CD4-positive, alpha-beta T cell treated with Interleukin-1 beta for 1 hour (primary cell): ENCODE results near the gene USP24.
"Not testable (repeated sequence)": the region's sequence is repeated elsewhere in the genome, so short reads cannot be mapped to it uniquely, and the experiment has no call there.

Experiments used
- DNase-seq, 2 donors: peaks; one replicate each; pipeline ENCODE4 v3.0.0-alpha.2; 2020 to 2022

The USP24 gene

GRCh38 chr1:55225228-55225627 lies 10.1 kb upstream of the USP24 start:
- DNase-seq = no peak

GRCh38 chr1:55224729-55225128 lies 9.6 kb upstream of the USP24 start:
- no peak for DNase-seq

DNA sequence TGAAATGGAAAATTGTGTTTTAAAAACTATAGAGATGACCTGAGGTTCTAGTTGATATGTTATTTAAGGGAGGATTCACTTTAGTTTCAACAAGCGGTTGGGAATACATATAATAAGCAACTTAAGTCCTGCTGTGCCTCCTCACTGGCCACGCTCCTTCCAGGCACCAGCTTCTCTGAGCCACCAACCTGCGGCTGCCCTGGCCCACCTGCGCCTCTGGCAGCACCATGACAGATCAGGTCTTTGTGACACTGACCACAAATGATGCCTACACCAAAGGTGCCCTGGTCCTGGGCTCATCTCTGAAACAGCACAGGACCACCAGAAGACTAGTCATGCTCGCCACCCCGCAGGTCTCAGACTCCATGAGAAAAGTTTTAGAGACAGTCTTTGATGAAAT lies 7.0 kb upstream of the USP24 start:
- no peak for DNase-seq

DNA sequence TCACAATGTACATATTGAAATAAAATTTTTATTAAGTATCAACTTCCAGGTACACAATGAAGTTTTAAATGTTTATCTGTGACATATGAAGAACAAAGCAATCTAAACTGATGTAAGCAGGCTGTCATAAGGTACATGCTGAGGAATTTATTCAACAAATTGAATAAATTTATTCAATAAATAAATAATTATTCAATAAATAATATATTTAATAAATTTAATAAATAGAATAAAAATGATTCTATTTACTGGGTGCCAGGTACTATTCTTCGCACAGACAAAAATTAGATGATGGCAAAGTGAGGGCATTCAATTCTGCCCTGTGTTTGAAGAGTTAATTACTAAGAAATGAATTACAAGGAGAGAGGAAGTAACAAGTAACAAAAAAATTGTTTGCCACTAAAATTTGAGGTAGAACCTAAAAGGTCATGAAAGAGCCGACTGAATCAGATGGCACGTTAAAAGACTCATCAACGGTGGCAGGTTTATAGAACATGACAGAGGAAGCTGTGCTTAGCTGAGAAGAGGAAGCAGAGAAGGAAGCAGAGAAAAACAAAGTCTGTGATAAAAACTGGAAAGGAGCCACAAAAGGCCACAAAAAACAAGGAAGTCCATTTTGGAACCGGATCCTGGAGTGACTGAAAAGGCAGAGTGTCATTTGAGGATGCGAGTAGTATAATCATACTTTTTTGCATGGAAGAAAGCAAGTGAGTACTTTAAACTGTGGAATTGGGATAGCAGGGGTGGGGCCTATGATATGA lies 2.2 kb upstream of the USP24 start:
- DNase-seq = peak; percentile 33 to 49

GRCh38 chr1:55216096-55216495 lies 932 bp upstream of the USP24 start:
- peak in 1 of 2 donors; percentile 10 for DNase-seq

DNA sequence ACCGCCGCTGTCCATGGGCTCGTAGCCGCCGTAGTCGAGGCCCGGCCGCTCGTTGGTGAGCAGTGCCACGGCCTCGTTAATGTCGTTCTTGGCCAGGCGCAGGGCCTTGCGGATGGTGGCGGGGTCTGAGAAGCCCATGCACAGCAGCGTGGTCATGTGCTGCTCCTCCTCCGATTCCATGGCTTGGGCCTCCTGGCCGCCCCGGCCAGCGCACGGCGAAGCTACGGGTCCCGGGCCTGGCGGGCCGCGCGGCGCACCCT lies 300 bp downstream of the USP24 start:
- no peak for DNase-seq

- peak; percentile 39 to 44 for DNase-seq
Measured at GRCh38 chr1:55214212-55214933, 791 bp downstream of the USP24 start.

- DNase-seq = no peak
Measured at GRCh38 chr1:55213885-55214211, 1.3 kb downstream of the USP24 start.

GRCh38 chr1:55213151-55213884 lies 1.8 kb downstream of the USP24 start:
- peak in 1 of 2 donors; percentile 25 for DNase-seq

DNA sequence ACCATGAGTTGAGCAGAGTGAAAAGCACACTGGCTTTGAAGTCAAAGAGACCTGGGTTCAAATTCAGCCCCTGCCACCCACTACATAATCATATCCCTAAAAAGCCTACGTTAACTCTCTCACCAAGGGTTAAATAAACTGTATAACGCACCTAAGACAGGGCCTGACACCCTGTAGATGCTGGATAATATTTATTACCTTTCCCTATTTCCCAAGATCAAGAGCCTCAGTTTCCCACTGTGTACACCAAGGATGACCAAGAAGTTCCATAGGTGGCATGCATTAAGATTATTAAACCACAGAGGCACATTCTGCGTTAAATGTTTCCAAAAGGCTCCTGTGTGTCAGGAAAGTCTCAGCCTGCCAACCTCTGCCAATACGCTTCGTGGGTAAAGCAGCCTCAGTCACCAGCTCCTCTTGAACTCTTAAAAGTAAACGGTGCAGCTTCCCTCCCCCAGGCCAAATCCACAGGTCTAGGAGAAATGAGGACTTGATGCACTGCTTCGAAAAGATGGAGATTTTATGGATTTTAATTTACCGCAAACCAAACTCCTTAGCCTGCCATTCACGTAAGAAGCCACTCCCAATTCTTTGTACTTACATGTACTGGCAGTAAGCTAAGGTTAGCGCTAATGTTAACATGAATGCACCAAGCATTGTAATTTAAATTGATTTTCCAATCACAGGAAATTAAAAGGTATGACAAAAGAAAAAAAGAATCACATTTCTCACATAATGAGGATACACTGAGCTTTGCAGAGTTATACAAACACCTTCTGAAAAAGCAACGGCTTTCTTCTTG lies 2.6 kb downstream of the USP24 start:
- DNase-seq = peak in 1 of 2 donors; percentile 16

GRCh38 chr1:55211863-55212262 lies 3.3 kb downstream of the USP24 start:
- DNase-seq = peak in 1 of 2 donors; percentile 30

DNA sequence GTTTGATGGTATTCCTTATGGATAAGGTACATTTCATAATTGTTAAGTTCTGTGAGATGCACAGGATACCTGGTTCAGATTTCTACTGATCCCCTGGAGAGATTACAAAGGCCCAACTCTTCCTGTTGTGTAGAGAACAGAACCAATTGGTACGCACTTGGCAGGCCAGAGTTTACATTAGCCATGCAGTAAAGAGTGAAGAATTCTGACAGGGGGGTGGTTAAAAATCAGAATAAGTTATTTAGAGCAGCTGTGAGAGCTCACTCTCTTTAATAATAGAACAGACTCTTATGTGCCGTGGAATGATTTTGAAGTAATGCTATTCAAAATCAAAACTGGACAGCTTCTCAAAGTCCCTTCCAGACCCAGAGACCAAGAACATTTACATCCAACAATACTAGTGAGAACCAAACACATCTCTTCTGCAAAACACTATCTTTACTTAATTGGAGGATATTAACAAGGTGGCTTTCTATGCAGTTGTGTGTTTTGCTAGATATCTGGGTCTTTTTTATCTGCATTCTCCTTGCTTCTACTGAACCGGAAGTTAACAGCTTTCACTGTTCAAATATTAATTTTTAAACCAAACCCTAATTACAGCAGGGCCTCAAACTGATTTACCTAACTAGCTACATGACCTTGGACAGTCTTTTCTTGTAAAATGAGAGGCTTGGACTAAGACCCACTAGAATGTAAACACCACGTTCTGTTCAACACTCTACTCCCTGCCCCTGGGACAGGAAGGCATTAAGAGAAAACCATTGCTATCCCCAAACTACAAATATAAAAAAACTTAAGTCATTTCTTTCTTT lies 4.0 kb downstream of the USP24 start:
- no peak for DNase-seq

DNA sequence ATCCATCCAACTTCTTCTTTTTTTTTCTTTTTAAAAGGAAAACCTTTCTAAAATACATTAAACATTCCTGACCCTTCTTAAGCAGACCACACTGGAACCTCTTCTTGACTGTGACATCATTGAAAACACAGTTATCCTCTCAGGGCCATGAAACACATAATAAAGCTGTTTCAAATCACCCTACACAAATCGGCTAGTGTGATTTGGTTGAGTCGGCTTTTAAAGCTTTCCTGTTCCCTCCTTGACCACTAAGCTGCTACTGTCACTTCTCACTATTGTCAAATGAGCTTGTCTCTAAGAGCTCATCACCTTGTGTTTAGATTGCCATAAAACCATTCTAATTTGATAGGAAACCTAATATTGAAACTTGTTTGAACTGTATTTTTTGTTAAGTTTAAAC lies 5.9 kb downstream of the USP24 start:
- peak in 1 of 2 donors; percentile 28 for DNase-seq

GRCh38 chr1:55206210-55206609 lies 9.0 kb downstream of the USP24 start:
- DNase-seq = no peak

- no peak for DNase-seq
Measured at GRCh38 chr1:55204997-55205396, 10.2 kb downstream of the USP24 start.

- no peak for DNase-seq
Measured at GRCh38 chr1:55203064-55203463, 12.1 kb downstream of the USP24 start.

- DNase-seq = no peak
Measured at GRCh38 chr1:55200667-55201066, 14.5 kb downstream of the USP24 start.

GRCh38 chr1:55199735-55200134 lies 15.4 kb downstream of the USP24 start:
- not testable (repeated sequence) for DNase-seq

DNA sequence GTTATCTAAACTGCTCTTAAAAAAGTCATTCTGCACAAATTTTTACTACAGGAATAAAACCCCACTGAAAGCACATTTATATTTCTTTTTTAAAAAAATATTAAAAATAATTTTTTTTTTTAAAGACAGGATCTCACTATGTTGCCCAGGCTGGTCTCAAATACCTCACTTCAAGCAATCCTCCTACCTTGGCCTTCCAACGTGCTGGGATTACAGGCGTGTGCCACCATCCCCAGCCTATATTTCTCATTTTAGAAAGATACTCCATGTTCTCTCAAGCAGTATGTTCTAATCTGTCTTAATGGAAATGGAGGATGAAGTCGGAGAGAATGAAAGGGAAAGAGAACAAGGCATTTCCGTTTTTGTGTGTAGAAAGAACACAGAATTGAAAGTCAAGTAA lies 17.1 kb downstream of the USP24 start:
- DNase-seq = no peak

DNA sequence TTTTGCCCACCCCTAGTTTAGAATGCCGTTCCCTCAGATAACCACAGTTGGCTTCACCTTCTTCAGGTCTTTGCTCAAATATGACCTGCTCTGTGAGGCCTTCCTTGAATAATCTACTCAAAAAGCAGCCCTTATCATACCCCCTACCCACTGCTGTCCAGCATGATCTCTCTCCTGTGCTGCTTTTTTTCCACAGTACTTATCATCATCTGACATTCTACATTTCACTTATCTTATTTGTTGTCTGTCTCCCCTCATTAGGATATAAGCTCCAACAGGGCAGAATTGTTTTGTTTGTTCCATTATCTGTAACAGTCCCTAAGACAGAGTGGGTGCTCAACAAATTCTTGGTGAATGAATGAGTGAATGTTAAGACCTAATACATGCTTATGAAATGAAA lies 18.1 kb downstream of the USP24 start:
- DNase-seq = no peak

DNA sequence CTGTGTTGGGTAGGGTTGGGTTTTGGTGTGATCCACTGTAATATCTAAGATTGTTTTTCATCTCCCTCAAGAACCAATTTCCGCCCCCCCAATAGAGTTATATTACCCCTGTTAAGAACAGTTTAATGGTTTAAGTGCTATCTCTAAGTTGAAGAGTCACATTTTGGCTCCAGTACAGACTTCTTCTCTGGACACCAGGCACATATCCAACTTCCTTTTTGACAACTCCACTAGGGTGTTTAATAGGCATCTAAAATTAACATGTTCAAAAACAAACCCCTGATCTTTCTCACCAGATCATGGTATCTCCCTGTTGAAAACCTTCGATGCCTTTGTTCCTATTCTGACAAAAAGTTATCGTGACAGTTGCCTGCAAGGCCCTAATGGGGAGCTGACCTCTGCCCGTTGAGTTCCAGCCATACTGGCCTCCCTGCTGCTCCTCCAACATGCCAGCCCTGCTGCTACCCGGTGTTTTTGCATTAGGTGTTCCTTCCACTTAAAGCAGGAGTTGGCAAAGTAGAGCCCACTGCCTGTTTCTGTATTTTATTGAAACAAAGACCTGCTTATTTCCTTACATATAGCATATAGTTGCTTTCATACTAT lies 18.6 kb downstream of the USP24 start:
- DNase-seq = no peak
